Measurements from ENCODE around the gene PGLYRP4. TPM values are rescaled to one million over a fixed set of nuclear protein-coding genes. Genes with fewer than 3 reads are reported as not detected.
"Not testable (repeated sequence)": the region's sequence is repeated elsewhere in the genome, so short reads cannot be mapped to it uniquely, and the experiment has no call there.

PGLYRP4 gene
- polyA plus RNA-seq, 1 donor, result not detected

DNA sequence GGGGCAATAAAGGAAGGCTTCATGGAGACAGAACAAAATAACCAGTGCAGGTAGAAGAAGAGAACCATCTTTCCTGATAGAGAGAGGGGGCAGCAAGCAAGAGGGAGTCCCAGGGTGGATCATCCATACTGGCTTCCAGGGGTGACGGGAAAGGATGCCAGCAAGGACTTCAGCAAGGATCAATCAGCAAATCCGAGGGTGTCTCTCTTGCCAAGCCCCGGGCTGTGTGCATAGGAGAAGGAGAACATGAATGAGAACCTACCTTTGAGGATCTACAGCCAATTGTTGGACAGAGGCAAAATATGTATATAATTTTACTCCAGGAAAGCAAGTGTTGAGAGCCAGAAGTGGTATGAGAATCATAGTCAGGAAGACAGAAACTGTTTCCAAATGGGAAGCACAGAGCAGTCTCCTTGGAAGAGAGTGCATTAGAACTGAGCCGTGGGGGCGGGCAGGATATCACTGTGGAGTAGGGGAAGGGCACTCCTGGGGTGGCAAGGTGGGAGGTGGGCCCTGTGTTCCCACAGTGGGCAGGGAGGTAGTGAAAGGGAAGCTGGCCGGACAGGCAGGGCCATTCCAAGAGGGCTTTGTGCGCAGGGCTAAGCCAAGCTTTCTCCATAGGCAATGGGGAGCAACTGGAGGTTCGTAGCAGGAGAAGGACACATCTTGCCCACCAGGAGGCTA lies 7.9 kb upstream of the PGLYRP4 start:
- DNase-seq (ENCODE audit: low read depth), result no peak

DNA sequence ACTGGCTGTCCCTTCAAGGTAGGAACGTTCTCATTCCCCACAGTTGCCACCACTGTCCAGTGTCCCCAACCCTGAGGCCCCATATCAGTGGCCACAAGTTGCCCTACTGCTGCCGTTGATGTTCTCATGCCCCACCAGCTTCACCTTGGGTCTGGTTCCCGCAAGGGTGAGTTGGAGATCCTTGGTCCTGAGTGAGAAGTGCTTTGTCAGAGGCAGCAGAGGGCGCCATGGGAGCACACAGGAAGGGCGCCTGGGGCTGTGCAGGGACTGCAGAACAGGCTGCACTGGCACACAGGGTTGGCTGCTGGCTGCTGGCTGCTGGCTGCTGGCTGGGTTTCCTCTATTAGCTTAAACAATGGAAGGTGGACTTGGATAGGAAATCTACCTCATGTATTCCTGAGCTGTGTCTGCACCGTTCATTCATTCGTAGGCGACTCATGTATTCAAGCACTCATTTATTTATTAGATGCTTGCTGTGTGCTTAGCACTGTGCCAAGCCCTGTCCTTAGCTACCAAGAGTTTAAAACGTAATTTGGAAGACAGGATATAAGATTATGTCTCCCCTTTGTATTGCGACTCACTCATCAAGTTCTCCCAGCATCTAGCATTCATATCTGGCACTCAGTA lies 6.9 kb upstream of the PGLYRP4 start:
- DNase-seq (ENCODE audit: low read depth), result no peak

DNA sequence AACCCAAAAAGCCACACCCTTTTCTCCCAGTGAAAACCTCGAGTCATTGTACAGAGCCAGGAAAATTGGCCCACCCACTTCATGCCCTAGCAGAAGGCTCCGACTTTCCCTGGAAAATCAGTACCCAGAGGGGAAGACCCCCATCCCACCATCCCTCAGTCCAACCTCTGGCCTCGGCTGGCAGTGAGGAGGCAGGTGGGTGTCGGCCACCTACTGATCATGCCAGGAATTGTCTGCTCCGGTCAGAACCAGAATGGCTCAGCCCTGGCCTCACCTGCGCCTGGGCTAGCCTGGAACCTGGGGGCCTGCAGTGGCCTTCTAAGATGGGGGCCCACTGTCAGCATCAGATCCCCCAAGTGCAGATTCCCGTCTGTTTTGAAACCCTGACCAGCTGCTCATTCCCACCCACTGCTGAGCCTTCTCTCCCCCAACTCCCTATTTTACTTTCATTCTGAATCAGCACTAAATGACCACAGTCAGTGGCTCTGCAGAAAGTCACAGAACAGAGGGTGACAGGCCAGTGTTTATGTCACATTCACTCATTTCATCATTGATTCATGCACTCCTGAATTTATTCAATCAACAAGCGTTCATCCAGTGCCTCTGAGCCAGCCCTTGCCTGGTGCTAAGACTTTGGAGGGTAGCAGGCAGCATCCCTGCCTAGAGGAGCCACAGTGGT lies 6.0 kb upstream of the PGLYRP4 start:
- DNase-seq (ENCODE audit: low read depth), result no peak

DNA sequence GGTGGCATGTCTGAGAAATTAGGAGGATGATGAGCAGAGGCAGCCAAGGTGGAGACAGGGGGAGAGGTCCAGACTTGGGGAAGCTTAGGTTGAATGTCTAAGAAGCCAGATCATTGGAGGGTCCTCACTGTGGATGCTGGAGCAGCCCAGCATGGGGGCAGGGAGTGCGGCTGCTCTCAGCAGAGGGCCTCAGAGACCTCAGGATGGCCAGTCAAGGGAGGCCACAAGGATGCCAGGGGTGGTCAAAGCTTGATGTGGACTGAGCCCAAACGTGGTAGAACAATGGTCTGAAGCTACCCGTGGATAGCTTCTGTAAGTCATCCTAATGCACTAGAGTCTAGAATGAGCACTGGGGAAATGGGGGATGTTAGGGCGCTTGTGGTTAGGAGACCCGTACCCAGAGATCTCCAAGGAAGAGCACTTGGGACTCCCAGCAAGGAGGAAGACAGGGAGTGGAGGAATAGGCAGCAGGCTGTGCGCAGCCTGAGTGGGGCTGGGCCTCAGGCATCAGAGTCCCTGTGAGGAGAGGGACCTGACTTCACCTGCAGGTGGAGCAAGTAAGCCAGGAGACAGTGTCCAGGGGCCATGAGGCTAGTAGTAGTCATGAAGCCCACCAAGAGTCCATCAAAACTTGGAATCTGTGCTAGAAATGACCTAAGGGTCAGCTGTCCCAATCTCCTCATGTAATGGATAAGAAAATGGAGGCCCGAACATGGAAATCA lies 4.7 kb upstream of the PGLYRP4 start:
- no peak for DNase-seq (ENCODE audit: low read depth)

DNA sequence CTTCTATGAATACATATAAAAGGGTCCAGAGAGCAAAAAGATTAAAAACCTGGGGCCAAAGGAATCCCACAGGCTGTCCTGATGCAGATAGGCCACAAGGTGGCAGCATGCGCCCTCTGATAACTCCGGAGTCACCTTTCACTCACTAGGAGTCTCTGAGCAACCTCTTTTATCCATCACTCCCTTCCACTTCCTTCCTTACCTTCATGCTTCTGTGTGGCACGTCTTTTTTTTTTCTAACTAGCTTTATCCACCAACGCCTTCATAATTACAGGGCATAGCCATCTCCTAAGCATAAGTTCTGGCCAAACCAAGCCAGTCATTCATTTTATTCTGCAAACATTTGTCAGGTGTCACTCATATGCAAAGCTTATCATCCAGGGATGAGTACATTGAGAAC lies 3.9 kb upstream of the PGLYRP4 start:
- peak; percentile 25 for DNase-seq (ENCODE audit: low read depth)

DNA sequence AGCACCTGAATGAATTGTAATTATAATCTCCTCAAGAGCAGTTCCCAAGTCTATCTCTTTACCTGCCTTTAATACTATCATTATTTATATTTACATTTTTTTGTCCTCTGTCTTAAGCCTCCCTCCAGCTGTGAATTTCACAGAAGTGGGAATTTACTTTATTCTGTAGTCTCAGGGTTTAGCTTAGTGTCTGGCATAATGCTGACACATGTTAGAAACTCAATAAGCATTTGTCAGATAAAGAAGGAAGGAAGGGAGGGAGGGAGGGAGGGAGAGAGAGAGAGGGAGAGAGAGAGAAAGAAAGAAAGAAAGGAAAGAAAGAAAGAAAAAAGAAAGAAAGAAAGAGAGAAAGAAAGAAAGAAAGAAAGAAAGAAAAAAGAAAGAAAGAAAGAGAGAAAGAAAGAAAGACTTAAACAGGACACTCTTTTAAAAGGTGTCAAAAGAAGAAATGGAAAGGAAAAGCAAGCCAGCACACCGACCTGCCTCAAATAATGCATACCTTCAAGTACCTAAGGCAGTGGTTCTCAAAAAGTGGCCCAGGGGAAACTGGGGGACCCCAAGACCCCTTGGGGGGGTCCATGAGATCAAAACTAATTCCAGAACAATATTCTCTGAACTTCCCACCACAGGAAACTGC lies 1.8 kb upstream of the PGLYRP4 start:
- no peak for DNase-seq (ENCODE audit: low read depth)

DNA sequence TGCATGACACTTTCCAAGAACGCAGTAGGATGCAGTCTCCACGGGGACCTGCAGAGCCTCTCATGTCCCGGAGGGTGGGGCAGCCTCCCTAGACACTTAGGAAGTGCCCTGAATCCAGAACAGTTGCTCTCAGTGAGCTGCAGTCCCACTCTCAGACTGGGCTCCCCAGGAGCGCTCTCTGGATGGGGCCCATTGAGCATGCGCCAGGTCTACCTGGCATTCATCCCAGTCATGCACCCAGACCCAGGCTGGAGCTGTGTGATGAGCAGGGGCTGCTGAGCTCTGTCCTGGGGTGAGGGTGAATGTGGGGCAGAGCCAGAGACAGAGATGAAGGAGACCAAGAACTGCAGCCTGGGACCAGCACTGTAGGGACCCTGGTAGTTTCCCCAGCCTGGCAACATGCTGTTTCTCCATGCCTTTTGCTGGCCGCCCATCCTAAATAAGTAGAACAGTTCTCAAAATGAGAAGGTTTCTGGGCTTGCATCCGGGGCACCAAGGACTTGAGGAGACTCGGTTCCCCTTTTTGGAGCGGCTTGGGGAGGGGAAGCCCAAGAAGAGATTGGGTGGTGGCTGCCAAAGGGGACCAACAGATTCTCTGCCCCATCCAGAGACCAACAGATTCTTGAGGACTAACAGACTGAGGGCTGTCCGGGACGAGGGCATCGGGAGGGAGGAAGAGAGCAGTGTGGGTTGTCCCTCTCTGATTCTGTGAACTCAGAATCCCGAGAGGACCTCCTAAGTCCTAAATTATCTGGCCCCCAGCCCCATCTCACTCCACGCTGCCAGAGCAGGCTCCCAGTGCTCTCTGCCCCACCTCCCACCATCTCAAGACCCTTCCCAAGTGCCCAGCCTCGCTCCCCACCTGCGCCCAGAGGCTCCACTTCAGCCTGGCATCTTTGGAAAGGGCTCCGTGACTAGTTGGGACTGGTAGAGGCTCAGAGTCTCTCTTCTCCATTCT lies 1.0 kb upstream of the PGLYRP4 start:
- DNase-seq (ENCODE audit: low read depth), result no peak

DNA sequence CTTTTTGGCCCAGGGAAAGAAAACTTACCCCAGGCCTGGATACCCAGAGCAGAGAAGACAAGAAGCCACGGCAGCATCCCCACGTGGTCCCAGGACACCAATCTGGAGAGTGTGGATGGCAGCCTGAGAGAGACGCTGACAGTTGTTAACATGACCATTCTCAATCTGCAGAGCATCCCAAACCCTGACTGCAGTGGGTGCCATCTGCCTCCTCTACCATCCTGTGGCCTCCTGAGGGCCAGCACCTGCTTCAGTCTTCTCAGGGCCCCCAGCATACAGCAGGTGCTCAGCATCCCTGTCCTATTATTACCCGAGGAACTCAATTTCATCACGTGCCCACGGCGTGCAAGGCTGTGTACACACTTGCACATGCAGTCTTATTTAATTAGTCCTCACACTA lies 785 bp downstream of the PGLYRP4 start:
- no peak for DNase-seq (ENCODE audit: low read depth)

DNA sequence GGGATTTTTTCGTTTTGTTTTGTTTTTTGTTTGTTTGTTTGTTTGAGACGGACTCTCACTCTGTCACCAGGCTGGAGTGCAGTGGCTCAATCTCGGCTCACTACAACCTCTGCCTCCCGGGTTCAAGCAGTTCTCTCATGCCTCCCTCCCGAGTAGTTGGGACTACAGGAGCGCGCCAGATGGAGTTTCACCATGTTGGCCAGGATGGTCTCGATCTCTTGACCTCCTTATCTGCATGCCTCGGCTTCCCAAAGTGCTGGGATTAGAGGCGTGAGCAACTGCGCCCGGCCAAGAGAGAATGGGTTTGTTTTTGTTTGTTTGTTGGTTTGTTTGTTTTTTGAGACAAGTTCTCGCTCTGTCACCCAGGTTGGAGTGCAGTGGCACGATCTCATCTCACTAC lies 1.6 kb downstream of the PGLYRP4 start:
- DNase-seq (ENCODE audit: low read depth), result not testable (repeated sequence)

DNA sequence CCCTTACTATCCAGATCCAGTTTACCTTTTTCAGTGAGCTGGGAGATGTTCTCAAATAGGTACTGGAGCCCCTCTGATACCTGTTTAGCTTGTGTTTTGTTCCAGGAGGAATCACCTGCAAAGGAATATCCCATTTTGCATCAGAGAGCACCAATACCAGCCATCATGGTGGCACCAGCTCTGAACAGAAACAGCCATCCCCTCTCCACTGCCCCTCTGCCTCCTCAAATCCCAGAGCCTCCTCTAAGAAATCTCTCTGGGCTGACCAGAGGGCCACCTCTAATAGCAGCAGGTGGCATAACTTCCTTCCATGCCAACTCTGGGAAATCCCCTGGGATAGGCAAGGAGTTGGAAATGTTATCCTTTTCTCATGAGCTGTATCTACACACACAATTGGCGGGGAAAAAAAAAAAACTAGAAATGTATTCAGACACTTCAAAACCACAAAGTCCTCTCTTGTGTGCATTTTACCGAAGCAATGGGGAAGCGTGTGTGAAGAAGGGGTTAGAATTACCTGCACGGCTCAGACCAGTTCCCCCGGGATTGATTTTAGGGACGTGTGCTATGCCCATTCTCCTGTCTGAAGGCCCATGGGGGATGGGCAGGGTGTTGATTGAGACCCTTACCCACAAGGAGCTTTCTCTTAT lies 2.4 kb downstream of the PGLYRP4 start:
- no peak for DNase-seq (ENCODE audit: low read depth)

DNA sequence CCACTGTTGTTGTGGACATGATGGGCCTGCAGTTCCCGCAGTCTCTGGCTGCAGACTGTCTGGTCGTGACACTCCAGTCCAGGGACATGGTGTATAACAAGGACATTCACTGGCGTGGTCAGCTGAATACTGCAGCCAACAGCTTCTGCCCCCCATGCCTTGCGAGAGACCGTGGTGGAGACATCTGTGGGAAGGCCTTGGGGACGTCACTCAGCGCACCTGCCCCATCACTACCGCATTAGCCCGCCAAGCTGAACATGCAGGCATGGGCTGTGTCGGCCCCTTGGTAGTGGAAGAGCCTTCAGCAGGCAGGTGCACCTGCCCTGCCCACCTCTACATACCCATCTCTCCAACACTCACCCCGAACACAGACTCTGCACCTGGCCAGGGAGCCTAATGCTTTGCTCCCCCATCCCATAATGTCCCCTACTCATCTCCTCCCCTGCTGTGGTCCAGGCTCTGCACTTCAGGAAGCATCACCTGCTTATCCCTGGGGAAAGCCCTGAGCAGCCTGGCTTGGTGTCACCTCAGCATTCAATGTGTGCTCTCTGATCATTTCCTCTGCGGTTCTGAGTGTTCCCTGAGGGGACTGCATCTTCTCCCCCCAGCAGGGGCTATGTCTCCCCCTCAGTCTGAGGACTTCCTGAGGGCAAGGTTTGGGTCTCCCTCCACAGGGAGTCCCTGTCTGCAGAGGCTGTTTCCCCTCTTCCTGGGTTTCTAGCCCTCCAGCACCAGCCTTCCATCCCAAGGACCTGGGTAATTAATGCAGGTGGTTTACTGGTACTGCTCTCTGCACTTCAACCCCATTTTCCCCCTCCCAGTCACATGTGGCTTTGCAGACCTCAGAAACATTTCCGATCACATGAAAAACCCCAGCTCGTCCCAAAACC lies 3.2 kb downstream of the PGLYRP4 start:
- DNase-seq (ENCODE audit: low read depth), result no peak

DNA sequence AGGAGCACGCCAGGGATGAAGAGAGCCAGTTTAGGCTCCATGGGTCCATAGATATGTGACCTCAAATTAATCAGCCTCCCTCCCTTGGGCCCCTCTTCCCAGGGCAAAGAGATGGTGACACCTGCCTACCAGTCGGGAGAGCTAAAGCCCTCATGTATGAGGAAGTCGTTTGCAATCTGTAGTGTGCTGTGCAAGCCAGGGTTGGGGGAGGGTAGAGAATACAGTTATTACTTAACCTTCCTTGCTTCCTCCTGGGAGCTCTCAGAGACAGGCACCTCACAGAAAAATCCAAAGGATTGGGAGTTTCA lies 4.0 kb downstream of the PGLYRP4 start:
- DNase-seq (ENCODE audit: low read depth), result no peak

DNA sequence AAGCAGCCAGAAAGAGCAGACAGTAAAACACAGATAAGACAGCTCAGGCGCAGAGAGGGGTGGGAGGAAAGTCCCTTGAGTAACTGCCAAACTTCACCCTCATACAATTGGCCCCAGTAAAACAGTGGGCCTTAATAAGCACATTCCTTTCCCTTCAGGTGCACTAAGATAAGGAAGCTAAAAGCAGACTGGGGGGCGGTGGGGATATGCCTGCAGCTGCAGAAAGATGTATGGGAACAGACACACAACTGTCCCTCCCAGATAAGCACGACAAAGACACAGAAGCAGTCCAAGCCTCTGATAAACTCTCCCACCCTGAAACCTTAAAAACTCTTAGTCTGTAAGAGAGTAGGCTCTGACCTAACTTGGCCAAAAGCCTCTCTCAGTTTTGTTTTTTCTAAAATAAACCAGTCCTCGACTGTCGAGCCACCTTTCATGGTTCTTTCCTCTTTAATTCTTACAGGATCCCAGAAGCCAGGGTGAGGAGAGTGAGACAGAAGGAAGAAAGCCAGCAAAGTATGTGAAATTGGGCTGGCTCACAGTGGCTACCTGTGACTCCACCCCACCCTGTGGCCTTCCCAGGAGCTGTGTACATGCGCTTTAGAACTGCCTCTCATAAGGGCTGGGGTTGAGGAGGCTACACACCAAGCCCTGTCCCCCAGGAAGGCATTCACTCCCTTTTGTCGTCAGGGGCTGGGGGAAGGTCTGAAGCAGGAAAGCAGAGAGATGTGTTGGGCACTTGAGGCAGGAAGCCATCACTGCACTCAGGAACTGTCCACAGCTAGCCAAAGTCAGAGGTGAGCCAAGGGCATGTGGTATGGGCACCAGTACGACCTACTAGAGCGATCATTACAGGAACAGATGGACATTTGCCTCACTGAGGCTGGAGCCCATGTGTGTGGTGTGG lies 4.6 kb downstream of the PGLYRP4 start:
- DNase-seq (ENCODE audit: low read depth), result no peak

DNA sequence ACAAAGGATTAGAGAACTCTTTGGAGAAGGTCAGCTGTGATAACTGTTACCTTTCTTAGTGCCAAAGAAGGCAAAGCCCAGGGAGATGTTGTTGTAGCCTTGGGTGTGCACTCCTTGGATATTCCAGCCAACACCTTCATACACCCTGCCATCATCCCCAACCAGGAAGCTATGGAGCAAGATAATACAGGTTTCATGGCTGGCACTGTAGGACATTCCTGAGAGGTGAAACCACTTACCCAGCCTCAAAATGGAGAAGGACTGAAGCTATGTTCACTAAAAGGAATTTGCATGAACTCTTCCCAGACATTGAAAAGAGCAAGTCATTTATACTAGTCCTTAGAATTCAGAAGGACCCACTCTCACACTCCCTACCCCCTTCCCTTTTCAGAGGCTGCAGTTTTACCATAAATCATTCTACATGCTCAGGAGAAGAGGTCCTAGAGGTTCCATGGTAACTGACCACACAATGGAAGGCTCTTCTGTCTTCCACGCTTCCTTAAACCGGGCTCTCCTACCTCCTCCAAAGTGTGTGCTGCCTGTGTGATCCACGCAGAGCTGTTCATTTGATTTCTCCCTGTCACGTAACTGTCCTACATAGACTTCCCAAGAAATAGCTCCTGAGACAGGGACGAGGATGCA lies 5.5 kb downstream of the PGLYRP4 start:
- no peak for DNase-seq (ENCODE audit: low read depth)

DNA sequence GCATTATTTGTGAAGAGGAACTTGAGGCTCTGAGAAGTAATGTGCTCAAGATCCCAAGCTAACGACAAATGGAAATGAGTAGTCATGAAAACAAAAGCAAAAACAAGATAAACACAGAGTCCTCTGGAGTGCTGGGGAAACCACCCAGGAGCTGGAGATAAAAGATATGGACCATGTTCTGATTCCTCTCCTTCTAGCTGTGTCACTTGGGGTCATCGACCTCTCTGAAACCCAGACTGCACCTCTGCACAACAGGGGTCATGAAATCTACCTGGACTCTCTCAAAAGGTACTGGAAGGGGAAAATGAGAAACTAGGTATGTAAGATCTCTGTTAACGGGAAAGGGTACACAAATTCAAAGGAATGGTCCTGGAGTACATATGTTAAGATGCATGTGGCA lies 6.5 kb downstream of the PGLYRP4 start:
- DNase-seq (ENCODE audit: low read depth), result no peak

DNA sequence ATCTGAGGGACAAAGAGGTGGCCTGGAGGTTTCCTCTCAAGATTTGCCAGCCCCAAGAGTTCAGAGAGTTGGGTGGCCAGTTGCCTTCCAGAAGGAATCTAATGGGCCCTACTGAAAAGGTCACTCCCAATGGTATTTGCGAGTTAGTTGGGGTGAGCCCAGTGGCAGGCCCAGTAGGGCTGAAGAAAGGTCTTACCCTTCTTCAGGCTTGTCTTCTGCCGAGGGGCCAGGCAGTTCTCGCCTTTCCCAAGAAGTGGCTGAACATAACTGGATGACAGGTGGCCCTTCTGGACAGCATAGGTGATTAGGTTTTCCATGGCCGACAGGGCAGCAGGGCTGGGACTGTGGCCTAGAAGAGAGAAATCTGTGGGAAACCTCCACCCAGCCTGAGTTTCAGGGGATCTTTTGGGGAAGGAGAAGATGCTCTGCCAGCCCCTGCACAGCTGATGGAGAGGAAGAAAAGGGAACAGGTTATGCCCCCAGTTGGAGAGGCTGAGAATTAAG lies 7.2 kb downstream of the PGLYRP4 start:
- no peak for DNase-seq (ENCODE audit: low read depth)

DNA sequence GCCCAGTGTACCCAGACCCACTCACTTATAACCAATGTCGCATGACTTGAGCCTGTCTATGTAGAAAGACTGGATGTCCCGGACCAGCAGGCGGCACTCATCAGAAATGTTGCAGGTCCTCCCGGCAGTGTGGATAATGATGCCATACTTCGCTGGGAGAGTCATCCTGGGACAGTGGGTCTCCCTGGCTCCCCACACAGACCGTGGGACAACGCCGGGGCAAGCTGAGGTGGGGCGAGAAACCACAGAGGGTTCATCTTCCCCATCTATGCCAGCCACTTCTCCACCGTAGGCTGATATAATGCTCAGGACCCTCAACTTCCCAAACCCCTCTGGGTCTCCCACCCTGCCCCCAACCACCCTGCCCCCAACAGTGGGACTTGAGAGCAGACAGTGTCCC lies 8.3 kb downstream of the PGLYRP4 start:
- DNase-seq (ENCODE audit: low read depth), result no peak

DNA sequence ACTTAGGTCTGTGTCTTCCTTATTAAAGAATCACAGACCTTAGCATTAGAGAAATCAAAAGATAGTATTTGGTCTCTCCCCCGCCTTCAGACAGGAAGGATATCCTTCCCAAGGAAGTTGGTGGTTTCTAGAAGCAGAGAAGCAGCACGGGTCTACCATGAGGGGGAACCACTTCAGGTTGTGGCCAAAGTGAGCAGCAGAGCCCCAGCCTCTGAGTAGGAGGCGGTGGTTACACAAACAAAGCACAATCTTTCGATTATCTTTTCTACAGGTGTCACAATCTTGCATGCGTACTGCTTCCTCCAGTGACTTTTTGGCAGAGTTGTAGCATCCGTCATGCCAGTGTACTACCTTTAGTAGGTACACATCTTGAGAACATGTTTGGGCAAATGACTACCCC lies 8.8 kb downstream of the PGLYRP4 start:
- DNase-seq (ENCODE audit: low read depth), result no peak
